MV-4-11 (cell line): ENCODE data around the gene KLHL42.
"Not testable (repeated sequence)": the region's sequence is repeated elsewhere in the genome, so short reads cannot be mapped to it uniquely, and the experiment has no call there.

Experiments used
- DNase-seq: peaks from one replicate; lab custom pipeline; 2025; lab: John Stamatoyannopoulos, UW

KLHL42 gene

GRCh38 chr12:27817766-27818165 lies 37.7 kb downstream of the KLHL42 start:
- DNase-seq = no peak

GRCh38 chr12:27818401-27818918 lies 38.4 kb downstream of the KLHL42 start:
- no peak for DNase-seq

GRCh38 chr12:27820564-27820963 lies 40.5 kb downstream of the KLHL42 start:
- no peak for DNase-seq

- peak; percentile 55 for DNase-seq
These were observed 41.4 kb downstream of the KLHL42 start for GRCh38 chr12:27821259-27821973.

GRCh38 chr12:27822076-27822712 lies 42.2 kb downstream of the KLHL42 start:
- DNase-seq = peak; percentile 55

GRCh38 chr12:27823038-27823437 lies 43.0 kb downstream of the KLHL42 start:
- DNase-seq = no peak

GRCh38 chr12:27824126-27824842 lies 44.3 kb downstream of the KLHL42 start:
- DNase-seq = no peak

- no peak for DNase-seq
These were observed 46.0 kb downstream of the KLHL42 start for GRCh38 chr12:27826076-27826475.

- no peak for DNase-seq
These were observed 48.2 kb downstream of the KLHL42 start for GRCh38 chr12:27828196-27828595.

- peak; percentile 57 for DNase-seq
These were observed 58.6 kb downstream of the KLHL42 start for GRCh38 chr12:27838543-27839185.

GRCh38 chr12:27840229-27840999 lies 60.4 kb downstream of the KLHL42 start:
- DNase-seq = peak; percentile 99

GRCh38 chr12:27841392-27841882 lies 61.4 kb downstream of the KLHL42 start:
- peak; percentile 53 for DNase-seq

- DNase-seq = no peak
These were observed 63.7 kb downstream of the KLHL42 start for GRCh38 chr12:27843714-27844245.

- no peak for DNase-seq
These were observed 64.5 kb downstream of the KLHL42 start for GRCh38 chr12:27844366-27845090.

- DNase-seq = no peak
These were observed 65.2 kb downstream of the KLHL42 start for GRCh38 chr12:27845187-27845586.

- DNase-seq = not testable (repeated sequence)
These were observed 65.7 kb downstream of the KLHL42 start for GRCh38 chr12:27845706-27846105.

GRCh38 chr12:27847293-27847692 lies 67.3 kb downstream of the KLHL42 start:
- not testable (repeated sequence) for DNase-seq

GRCh38 chr12:27851311-27851710 lies 71.3 kb downstream of the KLHL42 start:
- DNase-seq = no peak

GRCh38 chr12:27852117-27852516 lies 72.1 kb downstream of the KLHL42 start:
- no peak for DNase-seq
